Measurements from ENCODE around the gene KRTAP1-3.

KRTAP1-3 gene

DNA sequence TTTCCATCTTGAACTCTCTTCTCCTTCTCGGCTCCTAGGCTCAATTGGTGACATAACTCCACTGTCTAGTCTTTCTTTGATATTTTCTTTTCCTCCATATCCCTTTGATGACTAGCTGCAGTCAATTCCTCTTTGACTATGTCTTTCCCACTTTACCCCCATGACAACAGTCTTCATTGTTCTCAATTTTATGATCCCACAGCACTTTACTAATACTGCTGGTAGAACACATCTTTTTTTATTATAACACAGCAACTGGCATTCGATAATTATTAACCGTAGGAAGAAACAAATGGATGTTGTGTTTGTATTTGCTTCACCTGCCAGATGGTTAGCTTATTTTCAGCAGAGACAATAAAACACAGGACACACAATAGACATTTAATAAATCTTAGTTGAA, 42.0 kb downstream of the KRTAP1-3 start:
- no peak for TF ChIP-seq CTCF (conservative IDR thresholded peaks at IDR 0.05; ENCODE audit: low read depth, low read length)
- DNase-seq (ENCODE audit: low read depth) = no peak
- no peak overlapping the region for H3K4me3 ChIP-seq (ENCODE audit: low read length)

GRCh38 chr17:40986920-40987319, 47.8 kb downstream of the KRTAP1-3 start:
- no peak overlapping the region for H3K4me3 ChIP-seq (ENCODE audit: low read length)
- DNase-seq (ENCODE audit: low read depth) = no peak
- no peak for TF ChIP-seq CTCF (conservative IDR thresholded peaks at IDR 0.05; ENCODE audit: low read depth, low read length)

- no peak for DNase-seq (ENCODE audit: low read depth)
- TF ChIP-seq CTCF (conservative IDR thresholded peaks at IDR 0.05; ENCODE audit: low read depth, low read length) = no peak
Observed at GRCh38 chr17:40984226-40984625, 50.4 kb downstream of the KRTAP1-3 start, which contains the start of gene KRT40. TSS of gene KRT40 (minus strand) at chr17:40984326. CDS start at chr17:40984273, 53 bp downstream.

More at GRCh38 chr17:40984226-40984625, 50.4 kb downstream of the KRTAP1-3 start, which contains the start of gene KRT40:
- no peak within 1 kb of the TSS for H3K4me3 ChIP-seq (ENCODE audit: low read length)

Data from retinal pigment epithelial cell (primary cell).